CD14-positive monocyte (primary cell): ENCODE measurements around the gene CALML3. TPM values are rescaled to one million over a fixed set of nuclear protein-coding genes. Genes with fewer than 3 reads are reported as not detected.

Experiments
- DNase-seq, 3 donors: peaks; one replicate each; pipeline ENCODE4 v3.0.0-alpha.2; 2011 to 2022
- H2AFZ ChIP-seq: 2 replicates; pipeline ENCODE4 v1.6.0; 2012; ENCODE audit warnings: mild to moderate bottlenecking, low read depth, low read length, inconsistent platforms; ENCODE audit not compliant: insufficient read depth, poor library complexity, severe bottlenecking
- H3K27ac ChIP-seq, 2 donors: 1 replicate in 1 of 2; 2 replicates in 1 of 2; pipeline ENCODE4 v1.5.1; 2012 to 2013; ENCODE audit warnings: low read length in 2 of 2, control low read depth in 1 of 2, inconsistent platforms in 1 of 2, low read depth in 1 of 2, mild to moderate bottlenecking in 1 of 2
- H3K27me3 ChIP-seq, 2 donors: one replicate each; pipeline versions ENCODE4 v1.6.0 to v1.6.1; 2011 to 2013; ENCODE audit warnings: low read length in 2 of 2; ENCODE audit not compliant: control insufficient read depth in 2 of 2, insufficient read depth in 2 of 2
- H3K36me3 ChIP-seq, 2 donors: replicated peaks in 1 of 2; 1 replicate in 1 of 2; 2 replicates in 1 of 2; pipeline versions ENCODE4 v1.5.1 to v1.6.1; 2012 to 2013; ENCODE audit warnings: low read length in 2 of 2, control low read depth in 1 of 2, inconsistent platforms in 1 of 2, mild to moderate bottlenecking in 1 of 2; ENCODE audit not compliant: insufficient read depth in 2 of 2, control insufficient read depth in 1 of 2
- H3K4me1 ChIP-seq, 2 donors: 1 replicate in 1 of 2; 2 replicates in 1 of 2; pipeline versions ENCODE4 v1.5.1 to v1.6.1; 2012 to 2013; ENCODE audit warnings: low read length in 2 of 2, control low read depth in 1 of 2, inconsistent platforms in 1 of 2, mild to moderate bottlenecking in 1 of 2, moderate library complexity in 1 of 2; ENCODE audit not compliant: insufficient read depth in 2 of 2, control insufficient read depth in 1 of 2
- H3K4me2 ChIP-seq: replicated peaks from 2 replicates; pipeline ENCODE3; 2012; ENCODE audit warnings: low read length, moderate library complexity, mild to moderate bottlenecking; ENCODE audit not compliant: poor library complexity, severe bottlenecking; ENCODE audit errors: extremely low read depth
- H3K4me3 ChIP-seq, 3 experiments: fragments of 200-600 bp in 1 of 3; sonication (generic) in 1 of 3; replicated peaks in 1 of 3; 1 replicate in 2 of 3; 2 replicates in 1 of 3; pipeline ENCODE4 v1.5.1; 2011 to 2013; ENCODE audit warnings: low read length in 3 of 3, mild to moderate bottlenecking in 3 of 3, control low read depth in 2 of 3, low read depth in 2 of 3, inconsistent platforms in 1 of 3, moderate library complexity in 1 of 3
- H3K79me2 ChIP-seq: 2 replicates; pipeline ENCODE4 v1.6.0; 2012; ENCODE audit warnings: mild to moderate bottlenecking, control low read depth, inconsistent platforms, low read length, moderate library complexity; ENCODE audit not compliant: insufficient read depth
- H3K9ac ChIP-seq: 2 replicates; pipeline ENCODE4 v1.6.0; 2017; ENCODE audit warnings: low read length, mild to moderate bottlenecking; ENCODE audit not compliant: insufficient read depth, poor library complexity, severe bottlenecking
- H3K9me3 ChIP-seq, 2 donors: replicated peaks in 1 of 2; 1 replicate in 1 of 2; 2 replicates in 1 of 2; pipeline versions ENCODE4 v1.5.1 to v1.6.1; 2012 to 2013; ENCODE audit warnings: low read length in 2 of 2, control low read depth in 1 of 2; ENCODE audit not compliant: control insufficient read depth in 1 of 2, insufficient read depth in 1 of 2
- H4K20me1 ChIP-seq: 2 replicates; pipeline ENCODE4 v1.6.0; 2012; ENCODE audit warnings: mild to moderate bottlenecking, low read length, control low read depth, moderate library complexity; ENCODE audit not compliant: insufficient read depth
- H3K27ac Mint-ChIP-seq, 7 donors: one replicate each; pipeline ENCODE4 v1.8.0; 2020; ENCODE audit warnings: mild to moderate bottlenecking in 7 of 7, mixed read lengths in 7 of 7, moderate library complexity in 6 of 7, inconsistent platforms in 2 of 7
- H3K27me3 Mint-ChIP-seq, 3 donors: one replicate each; pipeline ENCODE4 v1.8.0; 2021 to 2022; ENCODE audit warnings: low read depth in 3 of 3, mild to moderate bottlenecking in 3 of 3, mixed read lengths in 3 of 3, moderate library complexity in 3 of 3, inconsistent platforms in 1 of 3
- H3K36me3 Mint-ChIP-seq, 2 donors: one replicate each; pipeline ENCODE4 v1.8.0; 2020; ENCODE audit warnings: mixed read lengths in 2 of 2, inconsistent platforms in 1 of 2, mild to moderate bottlenecking in 1 of 2
- H3K4me1 Mint-ChIP-seq: one replicate; pipeline ENCODE4 v1.8.0; 2020; ENCODE audit warnings: mild to moderate bottlenecking, mixed read lengths
- H3K4me3 Mint-ChIP-seq, 2 donors: one replicate each; pipeline ENCODE4 v1.8.0; 2020; ENCODE audit warnings: mild to moderate bottlenecking in 2 of 2, mixed read lengths in 2 of 2, moderate library complexity in 1 of 2
- H3K9me3 Mint-ChIP-seq, 7 donors: one replicate each; pipeline ENCODE4 v1.8.0; 2020 to 2022; ENCODE audit warnings: mixed read lengths in 7 of 7, mild to moderate bottlenecking in 6 of 7, moderate library complexity in 6 of 7, inconsistent platforms in 2 of 7
- CTCF ChIP-seq: fragments of 200-600 bp; IDR thresholded peaks from one replicate; pipeline ENCODE4 v1.8.0; 2022; ENCODE audit warnings: antibody characterized with exemption, mild to moderate bottlenecking
- WGBS: methylation state at CpG from one replicate; pipeline ENCODE4 v1.1.5; 2013; ENCODE audit warnings: missing lambda C conversion rate; ENCODE audit not compliant: insufficient coverage; 5-methylcytosine and 5-hydroxymethylcytosine counted together
- intact Hi-C, 2 donors: fragments of 100-400 bp; cut with micrococcal nuclease; formaldehyde crosslinking; loops; one replicate each; pipeline versions ENCODE4 v1.15.0 to v1.15.1; 2023
- polyA plus RNA-seq, 3 donors: library from polyadenylated mRNA; depleted of rRNA in 1 of 3; unstranded in 2 of 3; stranded (reverse) in 1 of 3; fragments of 300-500 nt in 2 of 3; fragments of >200 nt in 1 of 3; fragmentation: Illumina TruSeq in 2 of 3; gene quantifications; 1 replicate in 2 of 3; 2 replicates in 1 of 3; pipeline ENCODE4 v1.2.3, GENCODE V29; 2012 to 2021

CALML3 gene
- polyA plus RNA-seq, 3 donors: not detected

DNA sequence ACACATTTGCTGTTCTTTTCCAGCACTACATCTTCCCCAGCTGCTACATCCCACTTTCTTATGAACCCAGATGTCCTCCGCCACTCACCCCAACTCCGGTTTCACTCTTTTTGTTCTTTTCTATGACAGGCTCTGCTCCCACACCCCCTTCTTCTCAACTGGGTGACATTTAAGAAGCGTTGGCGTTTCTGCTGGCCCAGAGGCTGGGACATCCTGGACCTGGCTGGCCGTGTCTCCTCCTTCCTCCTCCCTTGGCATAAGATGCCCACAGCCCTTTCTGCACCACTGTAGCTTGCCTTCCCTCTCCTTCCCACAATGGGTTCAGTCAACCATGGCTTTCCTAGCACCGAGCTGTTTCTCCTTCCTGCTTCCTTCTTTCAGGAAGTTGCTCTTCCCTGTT lies 16.0 kb upstream of the CALML3 start:
- no peaks in the 10 kb centered on the region for H3K79me2 ChIP-seq
- H3K9me3 ChIP-seq: no peaks in the 10 kb centered on the region
- no peak for DNase-seq
- intact Hi-C loops: no loop called here
- no peaks in the 10 kb centered on the region for H4K20me1 ChIP-seq
- no peaks in the 10 kb centered on the region for H3K4me1 ChIP-seq
- no peak for TF ChIP-seq CTCF
- no peak overlapping the region for H3K27ac Mint-ChIP-seq
- peaks cover 5 to 11% (median 6%) of the 10 kb centered on the region in 3 donors for H3K27me3 Mint-ChIP-seq
- 93% methylated on average over 5 of the region's 6 CpGs for WGBS
- H3K9ac ChIP-seq: no peak overlapping the region
- H3K36me3 Mint-ChIP-seq: no peaks in the 10 kb centered on the region
- no peak overlapping the region for H3K4me3 Mint-ChIP-seq
- H3K4me2 ChIP-seq: no peak overlapping the region
- H2AFZ ChIP-seq: no peak overlapping the region
- H3K4me3 ChIP-seq: no peak overlapping the region
- H3K4me1 Mint-ChIP-seq: no peaks in the 10 kb centered on the region
- H3K27ac ChIP-seq: no peak overlapping the region
- H3K27me3 ChIP-seq: no peaks in the 10 kb centered on the region
- H3K36me3 ChIP-seq: no peaks in the 10 kb centered on the region
- no peaks in the 10 kb centered on the region for H3K9me3 Mint-ChIP-seq

DNA sequence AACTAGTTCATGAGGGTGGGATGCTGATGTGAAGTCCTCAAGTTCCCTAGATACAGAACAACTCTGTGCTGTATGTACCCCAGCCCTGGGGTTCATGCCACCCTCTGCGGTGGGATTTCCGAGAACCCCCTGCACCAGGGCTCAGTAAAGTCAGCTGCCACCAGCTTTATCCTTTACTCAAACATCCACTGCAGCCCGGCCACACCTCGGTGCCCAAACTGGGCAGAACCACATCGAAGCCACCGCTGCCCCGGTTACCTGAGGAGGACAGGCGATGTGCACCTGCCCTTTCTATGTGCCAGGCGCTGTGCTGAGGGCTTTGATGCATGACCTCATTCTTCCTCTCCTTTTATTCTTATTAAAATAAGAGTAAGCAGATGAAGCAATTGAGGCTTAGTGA lies 15.5 kb upstream of the CALML3 start:
- intact Hi-C loops: no loop called here
- no peak for TF ChIP-seq CTCF
- H3K9me3 ChIP-seq: no peaks in the 10 kb centered on the region
- no peak overlapping the region for H3K4me2 ChIP-seq
- H3K36me3 Mint-ChIP-seq: no peaks in the 10 kb centered on the region
- no peaks in the 10 kb centered on the region for H3K79me2 ChIP-seq
- H3K27ac Mint-ChIP-seq: no peak overlapping the region
- H3K4me3 ChIP-seq: no peak overlapping the region
- no peaks in the 10 kb centered on the region for H3K9me3 Mint-ChIP-seq
- H3K9ac ChIP-seq: no peak overlapping the region
- WGBS: 100% methylated on average over 7 of the region's 9 CpGs
- H2AFZ ChIP-seq: no peak overlapping the region
- H3K4me1 ChIP-seq: no peaks in the 10 kb centered on the region
- no peak overlapping the region for H3K27ac ChIP-seq
- no peaks in the 10 kb centered on the region for H3K4me1 Mint-ChIP-seq
- no peak for DNase-seq
- no peak overlapping the region for H3K4me3 Mint-ChIP-seq
- no peaks in the 10 kb centered on the region for H3K36me3 ChIP-seq
- no peaks in the 10 kb centered on the region for H4K20me1 ChIP-seq
- no peaks in the 10 kb centered on the region for H3K27me3 ChIP-seq
- peaks cover 5 to 11% (median 6%) of the 10 kb centered on the region in 3 donors for H3K27me3 Mint-ChIP-seq
